Jurkat, Clone E6-1 (cell line): ENCODE results near the gene OR2AK2.

Experiments used
- DNase-seq: peaks from one replicate; pipeline ENCODE4 v3.0.0-alpha.2; 2011; ENCODE audit warnings: low read depth, low spot score
- H3K4me3 ChIP-seq: 2 replicates; pipeline ENCODE4 v1.5.1; 2011; ENCODE audit warnings: mild to moderate bottlenecking, low read length, control low read depth, moderate library complexity

OR2AK2 gene

GRCh38 chr1:248013229-248013710, 48.2 kb downstream of the OR2AK2 start, which contains the start of gene OR2L5:
Gene OR2L5, plus strand, starts transcription at chr1:248013660. Its CDS starts 8,288 bp downstream, at chr1:248021948.
- no peak for DNase-seq
- no peak within 1 kb of the TSS for H3K4me3 ChIP-seq

DNA sequence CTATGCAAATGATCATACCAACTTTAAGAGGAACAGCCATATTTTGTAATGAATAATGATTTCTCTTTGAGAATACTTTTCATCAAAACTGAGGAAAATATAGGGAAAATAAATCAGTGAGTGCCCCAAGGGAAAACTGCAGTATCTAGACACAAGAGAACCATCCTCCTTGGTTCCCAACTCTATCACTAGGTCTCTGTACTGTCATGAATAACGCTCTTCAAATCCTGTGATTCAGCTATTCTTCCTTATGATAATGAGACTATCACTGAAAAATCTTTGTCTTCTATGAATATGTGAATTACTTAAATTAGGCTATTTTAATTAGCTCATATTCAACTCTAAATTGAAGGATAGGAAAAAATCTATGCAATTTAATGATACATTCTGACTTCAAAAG, 50.8 kb downstream of the OR2AK2 start:
- no peak for DNase-seq
- H3K4me3 ChIP-seq = no peak overlapping the region
